Gastroesophageal sphincter (tissue), 4 donors: ENCODE data around the gene VEGFB. TPM values are rescaled to one million over a fixed set of nuclear protein-coding genes. Genes with fewer than 3 reads are reported as not detected.
A peak's percentile ranks its signal among the peaks of the same experiment; 100 is the strongest.

ENCODE experiments used
- ATAC-seq: fragments of 150-250 bp; one replicate; pipeline ENCODE4 v1.9.1; 2016; ENCODE audit warnings: mild to moderate bottlenecking, moderate library complexity
- H3K27ac ChIP-seq, 4 donors: fragments of 200-600 bp; sonication (generic) in 3 of 4; 1 replicate in 3 of 4; 2 replicates in 1 of 4; pipeline ENCODE4 v1.5.1; 2016 to 2019
- H3K27me3 ChIP-seq: fragments of 200-600 bp; sonication (generic); one replicate; pipeline ENCODE4 v1.5.1; 2019
- H3K36me3 ChIP-seq, 2 donors: fragments of 200-600 bp; sonication (generic); one replicate each; pipeline ENCODE4 v1.5.1; 2019; ENCODE audit warnings: control low read depth in 1 of 2
- H3K4me1 ChIP-seq, 3 donors: fragments of 200-600 bp; sonication (generic); 1 replicate in 2 of 3; 2 replicates in 1 of 3; pipeline ENCODE4 v1.5.1; 2016 to 2019; ENCODE audit warnings: control low read depth in 2 of 3
- H3K4me3 ChIP-seq, 2 donors: fragments of 200-600 bp; sonication (generic); one replicate each; pipeline ENCODE4 v1.5.1; 2019; ENCODE audit warnings: mild to moderate bottlenecking in 1 of 2, moderate library complexity in 1 of 2
- H3K9me3 ChIP-seq, 3 donors: fragments of 200-600 bp; sonication (generic); one replicate each; pipeline ENCODE4 v1.5.1; 2017 to 2019; ENCODE audit warnings: control low read depth in 2 of 3
- EP300 ChIP-seq: sonication (generic); formaldehyde crosslinking; IDR thresholded peaks from one replicate; pipeline ENCODE4 v1.6.1; 2017; ENCODE audit warnings: antibody characterized with exemption, mild to moderate bottlenecking
- POLR2A ChIP-seq, 2 donors: fragments of 450-650 bp; IDR thresholded peaks; one replicate each; pipeline ENCODE4 v1.6.1; 2017; ENCODE audit warnings: antibody characterized with exemption in 2 of 2, mild to moderate bottlenecking in 2 of 2, moderate library complexity in 1 of 2
- POLR2AphosphoS5 ChIP-seq: sonication (generic); formaldehyde crosslinking; IDR thresholded peaks from one replicate; pipeline ENCODE4 v1.6.1; 2017; ENCODE audit warnings: antibody characterized with exemption
- WGBS, 2 donors: methylation state at CpG; one replicate each; pipeline ENCODE4 v1.1.5; 2018; ENCODE audit warnings: low coverage in 1 of 2; 5-methylcytosine and 5-hydroxymethylcytosine counted together
- total RNA-seq, 4 donors: library from RNA; depleted of rRNA; stranded (reverse); fragments of >200 nt; gene quantifications; one replicate each; pipeline ENCODE4 v1.1.0, GENCODE V29; 2016
- TF ChIP-seq, protein P1 (sequence below), 4 experiments: fragments of 200-600 bp in 2 of 4; fragments of 450-650 bp in 2 of 4; sonication (generic) in 1 of 4; IDR thresholded peaks; one replicate each; pipeline ENCODE4 v1.5.1; 2017 to 2019; ENCODE audit warnings: antibody characterized with exemption in 4 of 4, mild to moderate bottlenecking in 2 of 4, moderate library complexity in 2 of 4

VEGFB gene, protein sequence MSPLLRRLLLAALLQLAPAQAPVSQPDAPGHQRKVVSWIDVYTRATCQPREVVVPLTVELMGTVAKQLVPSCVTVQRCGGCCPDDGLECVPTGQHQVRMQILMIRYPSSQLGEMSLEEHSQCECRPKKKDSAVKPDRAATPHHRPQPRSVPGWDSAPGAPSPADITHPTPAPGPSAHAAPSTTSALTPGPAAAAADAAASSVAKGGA
- 100 to 1,000 TPM in 2 of 4 donors, 10 to 100 TPM in 2; 49.9 to 152 (median 88.6) TPM for total RNA-seq

GRCh38 chr11:64233913-64234586 is at the start of gene VEGFB:
VEGFB (plus strand) TSS chr11:64234584; CDS start chr11:64234834, 250 bp downstream.
- Histone ChIP-seq H3K4me1 (peaks cover 3 to 68% (median 26%) of the 10 kb centered on the region in 3 donors), H3K4me3 (peak within 1 kb of the TSS; percentile 61 to 65), H3K36me3 (peaks cover 0 to 34% of the 10 kb centered on the region in 2 donors), H3K27ac (peak within 1 kb of the TSS; percentile 39 to 96 (median 96)), H3K27me3 (no peaks in the 10 kb centered on the region), H3K9me3 (no peaks in the 10 kb centered on the region)
- WGBS, 2 donors: 3% methylated on average over 5 of the region's 62 CpGs; no CpG with 5 or more reads in 1 of the 2 donors
- TF ChIP-seq POLR2A (IDR thresholded peaks at IDR 0.05) (peak; percentile 25 to 43), POLR2AphosphoS5 (peak; percentile 40), EP300 (no peak)
- ATAC-seq: peak; percentile 83

- no peaks in the 10 kb centered on the region for H3K36me3 ChIP-seq
- H3K4me3 ChIP-seq: peak overlapping the region; percentile 58 to 61
- TF ChIP-seq POLR2AphosphoS5 (peak; percentile 96), EP300 (no peak), POLR2A (IDR thresholded peaks at IDR 0.05) (peak; percentile 98)
- TF ChIP-seq, protein P1, sequence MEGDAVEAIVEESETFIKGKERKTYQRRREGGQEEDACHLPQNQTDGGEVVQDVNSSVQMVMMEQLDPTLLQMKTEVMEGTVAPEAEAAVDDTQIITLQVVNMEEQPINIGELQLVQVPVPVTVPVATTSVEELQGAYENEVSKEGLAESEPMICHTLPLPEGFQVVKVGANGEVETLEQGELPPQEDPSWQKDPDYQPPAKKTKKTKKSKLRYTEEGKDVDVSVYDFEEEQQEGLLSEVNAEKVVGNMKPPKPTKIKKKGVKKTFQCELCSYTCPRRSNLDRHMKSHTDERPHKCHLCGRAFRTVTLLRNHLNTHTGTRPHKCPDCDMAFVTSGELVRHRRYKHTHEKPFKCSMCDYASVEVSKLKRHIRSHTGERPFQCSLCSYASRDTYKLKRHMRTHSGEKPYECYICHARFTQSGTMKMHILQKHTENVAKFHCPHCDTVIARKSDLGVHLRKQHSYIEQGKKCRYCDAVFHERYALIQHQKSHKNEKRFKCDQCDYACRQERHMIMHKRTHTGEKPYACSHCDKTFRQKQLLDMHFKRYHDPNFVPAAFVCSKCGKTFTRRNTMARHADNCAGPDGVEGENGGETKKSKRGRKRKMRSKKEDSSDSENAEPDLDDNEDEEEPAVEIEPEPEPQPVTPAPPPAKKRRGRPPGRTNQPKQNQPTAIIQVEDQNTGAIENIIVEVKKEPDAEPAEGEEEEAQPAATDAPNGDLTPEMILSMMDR (IDR thresholded peaks at IDR 0.05): peak in 3 of 4 experiments; percentile 62 to 74 (median 62)
- WGBS, 2 donors: 0% methylated on average over 7 of the region's 52 CpGs; no CpG with 5 or more reads in 1 of the 2 donors
- peak overlapping the region; percentile 81 to 98 (median 91) for H3K27ac ChIP-seq
- no peaks in the 10 kb centered on the region for H3K9me3 ChIP-seq
- peak; percentile 73 for ATAC-seq
- H3K4me1 ChIP-seq: peaks cover 2 to 49% (median 28%) of the 10 kb centered on the region in 3 donors
- no peaks in the 10 kb centered on the region for H3K27me3 ChIP-seq
These were observed 49.1 kb upstream of the VEGFB start for GRCh38 chr11:64185175-64185692.

DNA sequence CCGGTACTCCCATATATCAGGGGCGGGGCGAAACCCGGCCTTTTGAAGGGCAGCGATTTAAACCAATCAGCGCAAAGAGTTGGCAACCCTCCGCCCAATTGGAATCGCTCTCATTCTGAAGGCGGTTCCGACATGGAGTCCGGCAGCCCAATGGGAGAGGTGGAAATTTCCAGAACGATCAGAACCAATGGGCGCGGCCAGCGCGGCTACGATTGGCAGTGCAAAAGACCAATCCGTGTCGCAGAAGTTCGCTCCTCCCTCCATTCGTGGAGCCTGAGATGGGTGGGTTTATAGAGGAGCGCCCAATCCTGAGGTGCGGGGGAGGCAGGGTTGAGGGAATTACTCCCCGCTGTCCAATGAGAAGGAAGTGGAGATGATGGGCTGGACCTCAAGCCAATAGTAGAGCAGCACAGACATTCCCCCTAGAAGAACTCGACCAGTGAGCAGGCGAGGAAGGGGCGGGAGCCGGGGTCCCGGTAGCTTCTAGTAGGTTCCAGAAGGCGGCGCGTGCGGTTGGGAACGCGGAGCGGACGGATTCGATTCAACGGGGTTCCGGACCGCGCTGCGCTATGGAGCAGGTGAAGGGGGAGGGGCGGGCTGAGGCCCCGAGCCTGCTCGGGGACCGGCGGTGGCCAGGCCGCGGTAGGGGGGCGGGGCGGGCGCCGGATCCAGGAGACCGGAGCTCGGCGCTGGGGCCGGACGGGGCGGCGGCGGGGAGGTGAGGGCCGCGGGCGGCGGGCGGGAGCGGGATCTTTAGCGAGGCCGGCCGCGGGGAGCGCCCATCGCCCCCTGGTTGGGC is 48.5 kb upstream of the VEGFB start, which contains the start of gene STIP1:
Gene STIP1, plus strand, starts transcription at position 479 of the 799 bp plus-strand sequence. Its CDS starts 91 bp downstream, at position 570.
- Histone ChIP-seq H3K4me1 (peaks cover 2 to 43% (median 24%) of the 10 kb centered on the region in 3 donors), H3K4me3 (peak within 1 kb of the TSS; percentile 58 to 61), H3K27ac (peak within 1 kb of the TSS; percentile 81 to 98 (median 91)), H3K9me3 (no peaks in the 10 kb centered on the region), H3K27me3 (no peaks in the 10 kb centered on the region), H3K36me3 (peaks cover 0 to 5% of the 10 kb centered on the region in 2 donors)
- peak; percentile 93 for ATAC-seq
- 0% methylated on average over 1 of the region's 74 CpGs; no CpG with 5 or more reads in 1 of the 2 donors for WGBS, 2 donors
- TF ChIP-seq, protein P1 (IDR thresholded peaks at IDR 0.05): peak in 2 of 4 experiments; percentile 62 to 63
- TF ChIP-seq POLR2AphosphoS5: peak; percentile 85
- TF ChIP-seq POLR2A (IDR thresholded peaks at IDR 0.05): peak in 1 of 2 donors; percentile 26
- no peak for TF ChIP-seq EP300

- 1 to 4% methylated on average over 5 to 16 of the region's 48 CpGs for WGBS, 2 donors
- peak overlapping the region in 1 of 4 donors; percentile 71 for H3K27ac ChIP-seq
These were observed 47.8 kb upstream of the VEGFB start for GRCh38 chr11:64186492-64187165.

More at GRCh38 chr11:64186492-64187165, 47.8 kb upstream of the VEGFB start:
- TF ChIP-seq POLR2AphosphoS5 (no peak), EP300 (no peak)
- TF ChIP-seq, protein P1 (IDR thresholded peaks at IDR 0.05): no peak
- H3K36me3 ChIP-seq: peaks cover 0 to 6% of the 10 kb centered on the region in 2 donors
- peaks cover 0 to 35% (median 18%) of the 10 kb centered on the region in 3 donors for H3K4me1 ChIP-seq
- H3K4me3 ChIP-seq: no peak overlapping the region
- no peak for ATAC-seq
- no peaks in the 10 kb centered on the region for H3K27me3 ChIP-seq
- no peaks in the 10 kb centered on the region for H3K9me3 ChIP-seq
